Right lobe of liver (tissue), 6 donors: Measurements from ENCODE around the gene PRR5L. TPM values are rescaled to one million over a fixed set of nuclear protein-coding genes. Genes with fewer than 3 reads are reported as not detected.

Source experiments
- ATAC-seq, 4 donors: fragments of 200-7000 bp; cut with Tn5 transposase; one replicate each; pipeline ENCODE4 v1.9.1; 2020; ENCODE audit warnings: mild to moderate bottlenecking in 4 of 4, moderate library complexity in 4 of 4
- DNase-seq, 3 donors: peaks; one replicate each; pipeline ENCODE4 v3.0.0-alpha.2; 2020
- H3K27ac ChIP-seq, 3 donors: fragments of 200-600 bp; one replicate each; pipeline ENCODE4 v1.8.0; 2022
- H3K27me3 ChIP-seq, 2 donors: fragments of 200-600 bp; one replicate each; pipeline ENCODE4 v1.8.0; 2022
- H3K36me3 ChIP-seq, 4 donors: fragments of 200-600 bp; sonication (generic) in 1 of 4; one replicate each; pipeline versions ENCODE4 v1.5.1 to v1.8.0; 2017 to 2022; ENCODE audit warnings: control low read depth in 1 of 4
- H3K4me1 ChIP-seq, 4 donors: fragments of 200-600 bp; sonication (generic) in 1 of 4; one replicate each; pipeline versions ENCODE4 v1.5.1 to v1.8.0; 2017 to 2022; ENCODE audit warnings: control low read depth in 1 of 4
- H3K4me3 ChIP-seq, 3 donors: fragments of 200-600 bp; one replicate each; pipeline ENCODE4 v1.8.0; 2022
- H3K9me3 ChIP-seq, 4 donors: fragments of 200-600 bp; sonication (generic) in 1 of 4; one replicate each; pipeline versions ENCODE4 v1.5.1 to v1.8.0; 2017 to 2022; ENCODE audit warnings: control low read depth in 1 of 4
- POLR2A ChIP-seq: fragments of 450-650 bp; IDR thresholded peaks from one replicate; pipeline ENCODE4 v1.6.1; 2017; ENCODE audit warnings: antibody characterized with exemption, mild to moderate bottlenecking
- WGBS: methylation state at CpG from one replicate; pipeline ENCODE4 v1.1.6; 2018; ENCODE audit warnings: low coverage, low lambda C conversion rate; ENCODE audit not compliant: insufficient coverage; ENCODE audit errors: missing lambda C conversion rate; 5-methylcytosine and 5-hydroxymethylcytosine counted together
- intact Hi-C, 2 donors: fragments of 100-400 bp; cut with DNase I; formaldehyde crosslinking; loops; one replicate each; pipeline versions ENCODE4 v1.11.2 to v1.14.1; 2022
- total RNA-seq, 6 experiments: library from RNA; depleted of rRNA in 2 of 6; stranded (reverse); fragments of >200 nt in 2 of 6; fragmentation: NEBNext Ultra II Directional in 3 of 6; extraction: Animal tissue kit (Norgen Biotek cat#: 25700) in 3 of 6; gene quantifications; one replicate each; pipeline versions ENCODE4 v1.1.0 to v1.2.4, GENCODE V29; 2016 to 2023
- TF ChIP-seq, protein P1 (sequence below), 4 donors: fragments of 200-600 bp in 3 of 4; fragments of 450-650 bp in 1 of 4; IDR thresholded peaks; one replicate each; pipeline versions ENCODE4 v1.5.1 to v1.8.0; 2016 to 2022; ENCODE audit warnings: antibody characterized with exemption in 4 of 4, mild to moderate bottlenecking in 2 of 4
- donor health status: DM: no; HTN: yes; CAD: no.
- donor health status: DM: no; HTN: no; CAD: no.
- donor health status: DM: no; HTN: no; CAD: no.
- donor health status: DM: no; HTN: yes; CAD: no.
- donor health status: DM: no; HTN: yes; CAD: no.

The PRR5L gene
- total RNA-seq, 6 experiments from 2014 or later, result 2.2 to 4.5 (median 2.3) TPM

GRCh38 chr11:36330411-36330810 is 34.3 kb downstream of the PRR5L start:
- TF ChIP-seq, protein P1, sequence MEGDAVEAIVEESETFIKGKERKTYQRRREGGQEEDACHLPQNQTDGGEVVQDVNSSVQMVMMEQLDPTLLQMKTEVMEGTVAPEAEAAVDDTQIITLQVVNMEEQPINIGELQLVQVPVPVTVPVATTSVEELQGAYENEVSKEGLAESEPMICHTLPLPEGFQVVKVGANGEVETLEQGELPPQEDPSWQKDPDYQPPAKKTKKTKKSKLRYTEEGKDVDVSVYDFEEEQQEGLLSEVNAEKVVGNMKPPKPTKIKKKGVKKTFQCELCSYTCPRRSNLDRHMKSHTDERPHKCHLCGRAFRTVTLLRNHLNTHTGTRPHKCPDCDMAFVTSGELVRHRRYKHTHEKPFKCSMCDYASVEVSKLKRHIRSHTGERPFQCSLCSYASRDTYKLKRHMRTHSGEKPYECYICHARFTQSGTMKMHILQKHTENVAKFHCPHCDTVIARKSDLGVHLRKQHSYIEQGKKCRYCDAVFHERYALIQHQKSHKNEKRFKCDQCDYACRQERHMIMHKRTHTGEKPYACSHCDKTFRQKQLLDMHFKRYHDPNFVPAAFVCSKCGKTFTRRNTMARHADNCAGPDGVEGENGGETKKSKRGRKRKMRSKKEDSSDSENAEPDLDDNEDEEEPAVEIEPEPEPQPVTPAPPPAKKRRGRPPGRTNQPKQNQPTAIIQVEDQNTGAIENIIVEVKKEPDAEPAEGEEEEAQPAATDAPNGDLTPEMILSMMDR (IDR thresholded peaks at IDR 0.05), result no peak
- no peak for TF ChIP-seq POLR2A
- H3K4me1 ChIP-seq, result no peaks in the 10 kb centered on the region
- intact Hi-C loops, result no loop called here
- WGBS, result 68% methylated on average over 2 of the region's 2 CpGs
- no peaks in the 10 kb centered on the region for H3K9me3 ChIP-seq
- DNase-seq, result no peak
- H3K36me3 ChIP-seq, result no peaks in the 10 kb centered on the region
- H3K27ac ChIP-seq, result no peak overlapping the region
- H3K27me3 ChIP-seq, result no peaks in the 10 kb centered on the region
- ATAC-seq, result no peak
- H3K4me3 ChIP-seq, result no peak overlapping the region

DNA sequence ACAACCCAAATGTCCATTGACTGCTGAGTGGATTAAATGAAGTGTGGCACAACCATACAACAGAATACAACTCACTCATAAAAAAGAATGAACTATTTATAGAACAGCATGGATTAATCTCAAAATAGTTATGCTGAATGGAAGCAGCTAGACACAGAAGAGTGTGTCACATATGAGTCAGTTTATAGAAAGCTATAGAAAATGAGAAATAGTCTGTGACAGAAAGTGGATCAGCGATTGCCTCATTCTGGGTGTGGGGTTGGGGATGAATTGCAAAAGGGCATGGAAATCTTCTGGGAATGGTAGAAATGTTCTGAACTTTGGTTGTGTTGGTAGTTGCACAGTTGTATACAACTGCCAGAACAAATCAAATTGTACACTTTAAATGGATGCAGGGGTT is 37.4 kb downstream of the PRR5L start:
- Histone ChIP-seq H3K27ac (no peak overlapping the region), H3K27me3 (no peaks in the 10 kb centered on the region), H3K4me3 (no peak overlapping the region), H3K9me3 (no peaks in the 10 kb centered on the region), H3K4me1 (no peaks in the 10 kb centered on the region), H3K36me3 (no peaks in the 10 kb centered on the region)
- TF ChIP-seq, protein P1 (IDR thresholded peaks at IDR 0.05), result no peak
- no peak for TF ChIP-seq POLR2A
- WGBS, result 69% methylated on average over 1 of the region's 1 CpG
- no peak for ATAC-seq
- intact Hi-C loops, result no loop called here
- no peak for DNase-seq

- ATAC-seq (peak in 1 of 4 donors; percentile 32), DNase-seq (no peak)
- intact Hi-C loops, result no loop called here
- 65% methylated on average over 2 of the region's 2 CpGs for WGBS
- no peaks in the 10 kb centered on the region for H3K36me3 ChIP-seq
- no peaks in the 10 kb centered on the region for H3K9me3 ChIP-seq
- H3K4me1 ChIP-seq, result no peaks in the 10 kb centered on the region
- H3K27me3 ChIP-seq, result no peaks in the 10 kb centered on the region
- TF ChIP-seq, protein P1 (IDR thresholded peaks at IDR 0.05), result no peak
- no peak for TF ChIP-seq POLR2A
- no peak overlapping the region for H3K4me3 ChIP-seq
- no peak overlapping the region for H3K27ac ChIP-seq
These were observed 37.8 kb downstream of the PRR5L start for GRCh38 chr11:36333897-36334296.

DNA sequence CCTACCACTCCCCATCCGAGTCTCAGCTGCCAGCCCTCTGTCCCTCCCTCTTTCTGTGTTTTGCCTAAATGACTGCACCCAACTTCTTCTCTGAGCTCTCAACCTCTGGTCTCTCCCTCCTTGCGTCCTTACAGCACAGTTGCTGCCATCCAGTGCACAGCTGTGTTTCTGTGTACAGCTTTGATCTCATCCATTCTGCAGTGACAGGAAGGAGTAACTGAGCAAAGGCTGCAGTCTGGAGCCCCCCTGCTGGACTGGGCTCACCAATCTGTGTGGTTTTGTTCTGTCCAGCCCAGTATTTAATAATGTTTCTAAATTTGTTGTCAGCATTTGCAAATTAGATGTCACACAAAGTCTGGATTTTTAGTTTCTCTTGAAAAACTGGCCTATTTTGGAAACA is 43.8 kb downstream of the PRR5L start:
- intact Hi-C loops, result no loop called here
- Histone ChIP-seq H3K4me3 (no peak overlapping the region), H3K4me1 (no peaks in the 10 kb centered on the region), H3K27ac (no peak overlapping the region), H3K9me3 (no peaks in the 10 kb centered on the region), H3K27me3 (no peaks in the 10 kb centered on the region), H3K36me3 (no peaks in the 10 kb centered on the region)
- DNase-seq (no peak), ATAC-seq (no peak)
- TF ChIP-seq, protein P1 (IDR thresholded peaks at IDR 0.05), result no peak
- TF ChIP-seq POLR2A, result no peak
- WGBS, result 68% methylated on average over 2 of the region's 2 CpGs

DNA sequence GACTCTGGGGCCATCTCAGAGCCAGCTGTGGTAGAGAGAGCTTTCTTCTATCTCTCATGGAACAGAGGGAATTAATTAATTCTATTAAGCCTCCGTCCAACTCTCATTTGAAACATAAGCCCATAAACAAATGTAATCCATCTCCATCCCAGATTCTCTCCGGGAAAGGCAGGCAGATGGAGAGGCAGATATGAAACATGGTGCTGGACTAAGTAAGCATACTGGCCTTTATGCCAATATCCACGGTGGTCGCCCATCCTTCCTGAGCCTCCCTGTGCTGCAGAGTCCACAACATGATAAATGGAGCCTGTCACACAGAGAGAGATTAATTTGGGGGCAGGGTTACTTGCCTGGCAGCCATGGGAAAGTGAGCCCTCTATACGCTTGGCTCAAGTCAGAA is 44.8 kb downstream of the PRR5L start:
- no peaks in the 10 kb centered on the region for H3K36me3 ChIP-seq
- ATAC-seq, result no peak
- H3K4me1 ChIP-seq, result no peaks in the 10 kb centered on the region
- H3K4me3 ChIP-seq, result no peak overlapping the region
- TF ChIP-seq POLR2A, result no peak
- TF ChIP-seq, protein P1 (IDR thresholded peaks at IDR 0.05), result no peak
- no peak overlapping the region for H3K27ac ChIP-seq
- no peaks in the 10 kb centered on the region for H3K27me3 ChIP-seq
- 42% methylated on average over 5 of the region's 5 CpGs for WGBS
- no peaks in the 10 kb centered on the region for H3K9me3 ChIP-seq
- intact Hi-C loops, result no loop called here
- DNase-seq, result no peak
